OCI-M1 (cell line): ENCODE measurements around the gene C10orf62.

ENCODE experiments used
- DNase-seq: peaks from one replicate; lab custom pipeline; 2025; lab: John Stamatoyannopoulos, UW

Gene C10orf62

GRCh38 chr10:97584798-97585438 is 4.6 kb upstream of the C10orf62 start:
- DNase-seq = no peak

GRCh38 chr10:97585439-97585811 is 4.1 kb upstream of the C10orf62 start:
- no peak for DNase-seq

GRCh38 chr10:97587183-97587582 is 2.3 kb upstream of the C10orf62 start:
- DNase-seq = no peak

- peak; percentile 60 for DNase-seq
Observed at GRCh38 chr10:97590082-97590747, 694 bp downstream of the C10orf62 start.

- DNase-seq = no peak
Observed at GRCh38 chr10:97590748-97591495, 1.4 kb downstream of the C10orf62 start.

GRCh38 chr10:97593421-97593820 is 3.9 kb downstream of the C10orf62 start:
- no peak for DNase-seq

GRCh38 chr10:97596101-97597082 is 6.9 kb downstream of the C10orf62 start:
- DNase-seq = no peak

- DNase-seq = no peak
Observed at GRCh38 chr10:97597778-97598177, 8.3 kb downstream of the C10orf62 start.

GRCh38 chr10:97598407-97599271 is 9.1 kb downstream of the C10orf62 start:
- DNase-seq = no peak

GRCh38 chr10:97599272-97599619 is 9.7 kb downstream of the C10orf62 start:
- no peak for DNase-seq

- DNase-seq = no peak
Observed at GRCh38 chr10:97600616-97601015, 11.1 kb downstream of the C10orf62 start.

- no peak for DNase-seq
Observed at GRCh38 chr10:97601268-97602215, 12.0 kb downstream of the C10orf62 start.

- DNase-seq = no peak
Observed at GRCh38 chr10:97607095-97607636, 17.6 kb downstream of the C10orf62 start.

GRCh38 chr10:97608991-97609561 is 19.6 kb downstream of the C10orf62 start:
- no peak for DNase-seq

GRCh38 chr10:97611473-97611872 is 22.0 kb downstream of the C10orf62 start:
- no peak for DNase-seq

- DNase-seq = peak; percentile 75
Observed at GRCh38 chr10:97612386-97612785, 22.9 kb downstream of the C10orf62 start.

- no peak for DNase-seq
Observed at GRCh38 chr10:97618285-97618684, 28.8 kb downstream of the C10orf62 start.

- DNase-seq = no peak
Observed at GRCh38 chr10:97618733-97619132, 29.2 kb downstream of the C10orf62 start.

GRCh38 chr10:97623277-97623676 is 33.8 kb downstream of the C10orf62 start:
- no peak for DNase-seq
